WTC11 (cell line): ENCODE data around the gene NYAP1.

Source experiments
- CTCF ChIP-seq: fragments of 200-600 bp; IDR thresholded peaks from 2 replicates; pipeline ENCODE4 v1.8.0; 2022; ENCODE audit warnings: antibody characterized with exemption
- E2F5 ChIP-seq: sonication (generic); formaldehyde crosslinking; IDR thresholded peaks from 2 replicates; pipeline ENCODE4 v1.8.1; 2022; ENCODE audit warnings: mild to moderate bottlenecking, moderate library complexity, missing genetic modification reagents
- ETV6 ChIP-seq: sonication (generic); formaldehyde crosslinking; IDR thresholded peaks from 2 replicates; pipeline ENCODE4 v1.8.1; 2022; ENCODE audit warnings: mild to moderate bottlenecking, missing genetic modification reagents
- FOXJ3 ChIP-seq: sonication (generic); formaldehyde crosslinking; IDR thresholded peaks from 2 replicates; pipeline ENCODE4 v1.9.0; 2021; ENCODE audit warnings: missing genetic modification reagents, mild to moderate bottlenecking, borderline replicate concordance
- JUN ChIP-seq: sonication (generic); formaldehyde crosslinking; IDR thresholded peaks from 2 replicates; pipeline ENCODE4 v1.8.0; 2023; ENCODE audit warnings: mild to moderate bottlenecking, missing genetic modification reagents
- MAX ChIP-seq: sonication (generic); formaldehyde crosslinking; IDR thresholded peaks from 2 replicates; pipeline ENCODE4 v1.8.0; 2022; ENCODE audit warnings: mild to moderate bottlenecking, missing genetic modification reagents
- NR2C2 ChIP-seq: sonication (generic); formaldehyde crosslinking; IDR thresholded peaks from 2 replicates; pipeline ENCODE4 v1.8.0; 2022; ENCODE audit warnings: mild to moderate bottlenecking, missing genetic modification reagents
- OVOL2 ChIP-seq: fragments of 250-450 bp; sonication (Bioruptor Pico); IDR thresholded peaks from 2 replicates; pipeline ENCODE4 v1.9.0; 2021; ENCODE audit warnings: mild to moderate bottlenecking, borderline replicate concordance
- USF2 ChIP-seq: sonication (generic); formaldehyde crosslinking; IDR thresholded peaks from 2 replicates; pipeline ENCODE4 v1.8.1; 2023; ENCODE audit warnings: mild to moderate bottlenecking, missing genetic modification reagents, moderate library complexity
- ZNF138 ChIP-seq: sonication (generic); formaldehyde crosslinking; conservative IDR thresholded peaks from 2 replicates; pipeline ENCODE4 v1.8.1; 2022; ENCODE audit warnings: mild to moderate bottlenecking, moderate library complexity, missing genetic modification reagents
- TF ChIP-seq, protein P1 (sequence below): sonication (generic); formaldehyde crosslinking; IDR thresholded peaks from 2 replicates; pipeline ENCODE4 v1.8.1; 2023; ENCODE audit warnings: mild to moderate bottlenecking, moderate library complexity, missing genetic modification reagents
- TF ChIP-seq, protein P2 (sequence below): sonication (generic); formaldehyde crosslinking; IDR thresholded peaks from 2 replicates; pipeline ENCODE4 v1.8.1; 2023; ENCODE audit warnings: mild to moderate bottlenecking, missing genetic modification reagents, moderate library complexity
- TF ChIP-seq, protein P3 (sequence below): sonication (generic); formaldehyde crosslinking; IDR thresholded peaks from 2 replicates; pipeline ENCODE4 v1.8.0; 2023; ENCODE audit warnings: missing genetic modification reagents
- TF ChIP-seq, protein P4 (sequence below): sonication (generic); formaldehyde crosslinking; conservative IDR thresholded peaks from 2 replicates; pipeline ENCODE4 v1.8.1; 2022; ENCODE audit warnings: mild to moderate bottlenecking, missing genetic modification reagents

DNA sequence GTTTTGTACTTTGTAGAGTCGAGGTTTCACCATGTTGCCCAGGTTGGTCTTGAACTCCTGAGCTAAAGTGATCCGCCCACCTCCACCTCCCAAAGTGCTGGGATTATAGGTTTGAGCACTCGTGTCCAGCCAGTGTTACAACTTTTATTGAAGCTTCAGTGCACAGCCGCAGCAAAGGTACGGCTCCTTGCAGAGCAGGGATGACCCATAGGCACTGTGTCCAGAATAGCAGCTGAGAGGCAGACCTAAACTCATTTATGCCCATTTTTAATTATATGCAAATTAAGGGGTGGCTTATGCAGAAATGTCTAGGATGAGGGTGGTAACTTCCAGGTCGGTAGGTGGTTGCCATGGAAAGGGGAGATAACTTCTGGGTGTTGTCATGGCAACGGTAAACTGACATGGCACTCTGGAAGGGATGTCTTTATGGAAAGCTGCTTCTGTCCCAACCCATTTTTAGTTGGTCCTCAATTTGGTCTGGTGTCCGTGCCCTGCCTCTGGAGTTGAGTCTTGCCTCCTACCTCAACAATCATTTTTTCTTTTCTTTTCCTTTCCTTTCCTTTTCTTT lies 22.7 kb downstream of the NYAP1 start:
- TF ChIP-seq CTCF, result no peak
- TF ChIP-seq, protein P1, sequence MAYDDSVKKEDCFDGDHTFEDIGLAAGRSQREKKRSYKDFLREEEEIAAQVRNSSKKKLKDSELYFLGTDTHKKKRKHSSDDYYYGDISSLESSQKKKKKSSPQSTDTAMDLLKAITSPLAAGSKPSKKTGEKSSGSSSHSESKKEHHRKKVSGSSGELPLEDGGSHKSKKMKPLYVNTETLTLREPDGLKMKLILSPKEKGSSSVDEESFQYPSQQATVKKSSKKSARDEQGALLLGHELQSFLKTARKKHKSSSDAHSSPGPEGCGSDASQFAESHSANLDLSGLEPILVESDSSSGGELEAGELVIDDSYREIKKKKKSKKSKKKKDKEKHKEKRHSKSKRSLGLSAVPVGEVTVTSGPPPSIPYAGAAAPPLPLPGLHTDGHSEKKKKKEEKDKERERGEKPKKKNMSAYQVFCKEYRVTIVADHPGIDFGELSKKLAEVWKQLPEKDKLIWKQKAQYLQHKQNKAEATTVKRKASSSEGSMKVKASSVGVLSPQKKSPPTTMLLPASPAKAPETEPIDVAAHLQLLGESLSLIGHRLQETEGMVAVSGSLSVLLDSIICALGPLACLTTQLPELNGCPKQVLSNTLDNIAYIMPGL (CRISPR knock-in tag), result no peak
- no peak for TF ChIP-seq E2F5 (CRISPR knock-in tag)
- TF ChIP-seq, protein P2, sequence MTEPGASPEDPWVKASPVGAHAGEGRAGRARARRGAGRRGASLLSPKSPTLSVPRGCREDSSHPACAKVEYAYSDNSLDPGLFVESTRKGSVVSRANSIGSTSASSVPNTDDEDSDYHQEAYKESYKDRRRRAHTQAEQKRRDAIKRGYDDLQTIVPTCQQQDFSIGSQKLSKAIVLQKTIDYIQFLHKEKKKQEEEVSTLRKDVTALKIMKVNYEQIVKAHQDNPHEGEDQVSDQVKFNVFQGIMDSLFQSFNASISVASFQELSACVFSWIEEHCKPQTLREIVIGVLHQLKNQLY (CRISPR knock-in tag), result no peak
- no peak for TF ChIP-seq JUN (CRISPR knock-in tag)
- no peak for TF ChIP-seq USF2
- TF ChIP-seq OVOL2 (CRISPR knock-in tag), result no peak
- TF ChIP-seq, protein P3, sequence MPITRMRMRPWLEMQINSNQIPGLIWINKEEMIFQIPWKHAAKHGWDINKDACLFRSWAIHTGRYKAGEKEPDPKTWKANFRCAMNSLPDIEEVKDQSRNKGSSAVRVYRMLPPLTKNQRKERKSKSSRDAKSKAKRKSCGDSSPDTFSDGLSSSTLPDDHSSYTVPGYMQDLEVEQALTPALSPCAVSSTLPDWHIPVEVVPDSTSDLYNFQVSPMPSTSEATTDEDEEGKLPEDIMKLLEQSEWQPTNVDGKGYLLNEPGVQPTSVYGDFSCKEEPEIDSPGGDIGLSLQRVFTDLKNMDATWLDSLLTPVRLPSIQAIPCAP, result no peak
- no peak for TF ChIP-seq ZNF138 (CRISPR knock-in tag)
- TF ChIP-seq ETV6 (CRISPR knock-in tag), result no peak
- TF ChIP-seq MAX (CRISPR knock-in tag), result no peak
- TF ChIP-seq, protein P4, sequence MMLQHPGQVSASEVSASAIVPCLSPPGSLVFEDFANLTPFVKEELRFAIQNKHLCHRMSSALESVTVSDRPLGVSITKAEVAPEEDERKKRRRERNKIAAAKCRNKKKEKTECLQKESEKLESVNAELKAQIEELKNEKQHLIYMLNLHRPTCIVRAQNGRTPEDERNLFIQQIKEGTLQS (CRISPR knock-in tag), result no peak
- TF ChIP-seq NR2C2, result no peak
- no peak for TF ChIP-seq FOXJ3
